Natural killer cell treated with Interleukin-12 subunit alpha and Interleukin-12 subunit beta and Interleukin-15 and Interleukin-18, amount 100 ng/mL, for 72 hours (primary cell): ENCODE measurements around the gene OTULINL. TPM values are rescaled to one million over a fixed set of nuclear protein-coding genes. Genes with fewer than 3 reads are reported as not detected.

ENCODE experiments used
- ATAC-seq, 2 donors: fragments of 150-1000 bp; cut with Tn5 transposase in 1 of 2; sonication (Bioruptor Pico), chemical (Tn5 transposase) in 1 of 2; 2 replicates each; pipeline ENCODE4 v1.10.0; 2021
- DNase-seq: peaks from one replicate; pipeline ENCODE4 v3.0.0; 2022; ENCODE audit warnings: low spot score
- H3K27ac Mint-ChIP-seq, 2 donors: 1 replicate in 1 of 2; 2 replicates in 1 of 2; pipeline ENCODE4 v1.8.0; 2022; ENCODE audit warnings: mixed read lengths in 2 of 2, mild to moderate bottlenecking in 1 of 2, moderate library complexity in 1 of 2
- H3K27me3 Mint-ChIP-seq, 2 donors: 1 replicate in 1 of 2; 2 replicates in 1 of 2; pipeline ENCODE4 v1.8.0; 2022; ENCODE audit warnings: mixed read lengths in 2 of 2
- H3K36me3 Mint-ChIP-seq: one replicate; pipeline ENCODE4 v1.8.0; 2022; ENCODE audit warnings: mixed read lengths
- H3K4me1 Mint-ChIP-seq, 2 donors: 1 replicate in 1 of 2; 2 replicates in 1 of 2; pipeline ENCODE4 v1.8.0; 2022; ENCODE audit warnings: low read depth in 2 of 2, mixed read lengths in 2 of 2, mild to moderate bottlenecking in 1 of 2
- H3K4me3 Mint-ChIP-seq: one replicate; pipeline ENCODE4 v1.8.0; 2022; ENCODE audit warnings: mixed read lengths
- H3K9me3 Mint-ChIP-seq: 2 replicates; pipeline ENCODE4 v1.8.0; 2022; ENCODE audit warnings: mixed read lengths
- total RNA-seq, 2 donors: library from RNA; stranded (reverse); gene quantifications; one replicate each; pipeline ENCODE4 v1.2.3, GENCODE V29; 2022

OTULINL gene
- total RNA-seq, 2 donors from 2014 or later: 10.7 to 14.6 TPM

GRCh38 chr5:14581891-14582796, 552 bp downstream of the OTULINL start:
- no peaks in the 10 kb centered on the region for H3K36me3 Mint-ChIP-seq
- H3K4me1 Mint-ChIP-seq: peaks cover 20 to 21% of the 10 kb centered on the region in 2 donors
- ATAC-seq: peak; percentile 89 to 90
- DNase-seq: peak; percentile 88
- peaks cover 5 to 8% of the 10 kb centered on the region in 2 donors for H3K27me3 Mint-ChIP-seq
- H3K9me3 Mint-ChIP-seq: no peaks in the 10 kb centered on the region
- peak overlapping the region; percentile 31 to 45 for H3K27ac Mint-ChIP-seq
- peak overlapping the region; percentile 69 for H3K4me3 Mint-ChIP-seq

GRCh38 chr5:14582797-14583137, 1.2 kb downstream of the OTULINL start:
- H3K4me1 Mint-ChIP-seq: peaks cover 24 to 25% of the 10 kb centered on the region in 2 donors
- H3K4me3 Mint-ChIP-seq: peak overlapping the region; percentile 69
- H3K27me3 Mint-ChIP-seq: peaks cover 5 to 8% of the 10 kb centered on the region in 2 donors
- H3K27ac Mint-ChIP-seq: peak overlapping the region; percentile 31 to 45
- no peak for ATAC-seq
- no peaks in the 10 kb centered on the region for H3K9me3 Mint-ChIP-seq
- no peaks in the 10 kb centered on the region for H3K36me3 Mint-ChIP-seq
- no peak for DNase-seq

- H3K9me3 Mint-ChIP-seq: no peaks in the 10 kb centered on the region
- no peak overlapping the region for H3K4me3 Mint-ChIP-seq
- H3K36me3 Mint-ChIP-seq: no peaks in the 10 kb centered on the region
- no peak overlapping the region for H3K27ac Mint-ChIP-seq
- no peak for DNase-seq
- peaks cover 4 to 5% of the 10 kb centered on the region in 2 donors for H3K27me3 Mint-ChIP-seq
- ATAC-seq: no peak
- peaks cover 41 to 42% of the 10 kb centered on the region in 2 donors for H3K4me1 Mint-ChIP-seq
These were observed 3.3 kb downstream of the OTULINL start for GRCh38 chr5:14584848-14585247.

GRCh38 chr5:14587150-14587549, 5.6 kb downstream of the OTULINL start:
- no peaks in the 10 kb centered on the region for H3K9me3 Mint-ChIP-seq
- no peak for DNase-seq
- H3K4me3 Mint-ChIP-seq: no peak overlapping the region
- no peak for ATAC-seq
- no peaks in the 10 kb centered on the region for H3K27me3 Mint-ChIP-seq
- no peaks in the 10 kb centered on the region for H3K36me3 Mint-ChIP-seq
- peak overlapping the region; percentile 21 to 42 for H3K27ac Mint-ChIP-seq
- H3K4me1 Mint-ChIP-seq: peaks cover 51 to 53% of the 10 kb centered on the region in 2 donors

- Mint-ChIP-seq H3K9me3 (no peaks in the 10 kb centered on the region), H3K4me1 (peaks cover 59 to 61% of the 10 kb centered on the region in 2 donors), H3K4me3 (no peak overlapping the region), H3K27me3 (no peaks in the 10 kb centered on the region), H3K36me3 (no peaks in the 10 kb centered on the region), H3K27ac (peak overlapping the region in 1 of 2 donors; percentile 38)
- ATAC-seq (no peak), DNase-seq (no peak)
These were observed 6.6 kb downstream of the OTULINL start for GRCh38 chr5:14588145-14588544.

DNA sequence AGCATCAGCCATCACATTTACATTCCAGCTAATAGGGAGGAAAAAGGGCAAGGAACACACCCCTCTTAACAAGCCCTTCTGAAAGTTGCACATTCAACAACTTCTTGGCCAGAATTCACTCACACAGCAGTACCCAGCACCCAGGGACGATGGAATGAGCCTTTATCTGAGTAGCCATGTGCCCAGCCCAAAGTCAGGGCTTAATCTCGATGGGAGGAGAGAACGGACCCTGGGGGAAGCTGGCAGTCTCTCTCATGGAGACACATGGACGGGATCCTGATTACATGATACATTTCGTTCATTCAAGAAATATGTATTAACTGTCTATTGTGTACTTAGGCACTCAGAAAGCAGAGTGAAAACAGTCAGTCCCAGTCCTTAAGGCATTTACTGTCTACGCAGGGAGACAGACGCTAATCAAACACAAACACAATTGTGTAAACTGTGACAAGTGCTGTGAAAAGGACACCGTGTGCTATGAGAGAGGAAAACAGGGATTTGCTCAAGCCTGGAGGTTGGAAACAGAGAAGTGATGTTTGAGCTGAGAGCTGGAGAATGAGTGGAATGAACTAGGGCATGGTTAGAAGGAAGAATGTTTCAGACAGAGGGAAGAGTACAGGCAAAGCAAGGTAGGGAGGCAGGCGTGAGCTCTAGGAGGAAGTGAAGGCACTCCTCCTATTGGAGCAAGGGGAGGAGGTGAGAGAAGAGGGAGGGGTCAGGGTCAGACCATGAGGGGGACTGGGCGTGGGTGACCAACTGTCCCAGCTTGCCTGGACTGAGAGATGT, 7.4 kb downstream of the OTULINL start:
- Mint-ChIP-seq H3K4me3 (peak overlapping the region; percentile 1), H3K27ac (peak overlapping the region in 1 of 2 donors; percentile 9), H3K9me3 (no peaks in the 10 kb centered on the region), H3K4me1 (peaks cover 65 to 69% of the 10 kb centered on the region in 2 donors), H3K36me3 (no peaks in the 10 kb centered on the region), H3K27me3 (no peaks in the 10 kb centered on the region)
- DNase-seq (no peak), ATAC-seq (peak in 1 of 2 donors; percentile 53)

- no peaks in the 10 kb centered on the region for H3K36me3 Mint-ChIP-seq
- peaks cover 74 to 82% of the 10 kb centered on the region in 2 donors for H3K4me1 Mint-ChIP-seq
- no peaks in the 10 kb centered on the region for H3K9me3 Mint-ChIP-seq
- peak overlapping the region; percentile 16 to 58 for H3K27ac Mint-ChIP-seq
- H3K27me3 Mint-ChIP-seq: no peaks in the 10 kb centered on the region
- no peak for DNase-seq
- no peak for ATAC-seq
- H3K4me3 Mint-ChIP-seq: no peak overlapping the region
These were observed 9.4 kb downstream of the OTULINL start for GRCh38 chr5:14590949-14591348.

DNA sequence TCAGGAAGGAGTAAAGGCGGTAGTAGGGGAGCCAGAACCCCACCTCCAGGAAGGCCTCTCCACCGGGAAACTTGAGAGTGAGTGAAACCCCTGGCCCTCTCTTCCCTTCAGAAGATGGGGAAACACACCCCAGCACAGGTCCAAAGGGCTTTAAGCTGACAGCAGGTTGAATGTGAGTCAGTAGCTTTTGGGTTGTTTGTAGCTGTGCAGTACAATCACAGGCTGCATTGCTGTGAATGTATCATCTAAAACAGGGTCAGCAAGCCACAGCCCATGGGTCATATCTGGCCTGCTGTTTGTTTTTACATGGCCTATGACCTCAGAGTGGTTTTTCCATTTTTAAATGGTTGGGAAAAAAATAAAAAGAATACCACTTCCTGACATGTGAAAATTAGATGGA, 10.0 kb downstream of the OTULINL start:
- ATAC-seq (no peak), DNase-seq (no peak)
- Mint-ChIP-seq H3K4me3 (no peak overlapping the region), H3K27ac (peak overlapping the region in 1 of 2 donors; percentile 91), H3K4me1 (peaks cover 77 to 85% of the 10 kb centered on the region in 2 donors), H3K36me3 (no peaks in the 10 kb centered on the region), H3K9me3 (no peaks in the 10 kb centered on the region), H3K27me3 (no peaks in the 10 kb centered on the region)

DNA sequence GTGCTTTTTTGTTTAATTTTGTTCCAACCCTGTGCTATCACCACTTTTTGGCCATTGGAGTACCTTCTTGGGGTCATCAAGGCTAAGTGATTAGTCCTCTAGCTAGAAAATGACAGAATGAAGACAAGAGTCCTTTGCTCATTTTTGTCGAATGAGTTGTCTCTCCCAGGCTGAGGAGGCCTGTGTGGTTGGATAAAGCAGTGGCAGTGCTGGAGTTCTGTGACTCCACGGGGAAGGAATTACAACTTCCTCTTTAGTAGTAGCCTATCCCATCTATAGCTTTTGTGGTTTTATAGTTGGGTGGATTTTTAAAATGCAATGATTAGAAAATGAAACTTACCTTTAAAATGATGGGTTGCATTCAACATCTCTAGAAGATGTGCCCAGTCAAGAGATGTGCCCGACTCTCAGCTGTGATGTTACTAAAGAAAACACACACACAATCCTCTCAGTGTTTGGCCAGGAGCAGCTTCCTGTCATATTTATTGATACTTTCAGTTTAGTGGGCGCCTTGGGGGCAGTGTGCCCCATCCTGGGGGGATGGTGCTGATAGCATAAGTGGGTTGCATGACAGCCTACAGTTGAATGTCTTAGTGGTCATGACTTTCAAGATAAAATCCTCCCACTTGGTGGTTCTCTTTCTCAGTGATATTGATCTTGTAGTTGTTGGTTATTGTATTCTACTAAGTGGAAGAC, 11.9 kb downstream of the OTULINL start:
- ATAC-seq: peak; percentile 58 to 72
- Mint-ChIP-seq H3K9me3 (no peaks in the 10 kb centered on the region), H3K27ac (peak overlapping the region; percentile 91 to 93), H3K4me3 (peak overlapping the region; percentile 88), H3K27me3 (no peaks in the 10 kb centered on the region), H3K4me1 (peaks cover 78 to 87% of the 10 kb centered on the region in 2 donors), H3K36me3 (no peaks in the 10 kb centered on the region)
- no peak for DNase-seq

- Mint-ChIP-seq H3K36me3 (no peaks in the 10 kb centered on the region), H3K9me3 (no peaks in the 10 kb centered on the region), H3K4me1 (peaks cover 69 to 79% of the 10 kb centered on the region in 2 donors), H3K27ac (peak overlapping the region; percentile 91 to 93), H3K4me3 (peak overlapping the region; percentile 88), H3K27me3 (no peaks in the 10 kb centered on the region)
- ATAC-seq (peak in 1 of 2 donors; percentile 46), DNase-seq (no peak)
These were observed 12.9 kb downstream of the OTULINL start for GRCh38 chr5:14594378-14595074.

DNA sequence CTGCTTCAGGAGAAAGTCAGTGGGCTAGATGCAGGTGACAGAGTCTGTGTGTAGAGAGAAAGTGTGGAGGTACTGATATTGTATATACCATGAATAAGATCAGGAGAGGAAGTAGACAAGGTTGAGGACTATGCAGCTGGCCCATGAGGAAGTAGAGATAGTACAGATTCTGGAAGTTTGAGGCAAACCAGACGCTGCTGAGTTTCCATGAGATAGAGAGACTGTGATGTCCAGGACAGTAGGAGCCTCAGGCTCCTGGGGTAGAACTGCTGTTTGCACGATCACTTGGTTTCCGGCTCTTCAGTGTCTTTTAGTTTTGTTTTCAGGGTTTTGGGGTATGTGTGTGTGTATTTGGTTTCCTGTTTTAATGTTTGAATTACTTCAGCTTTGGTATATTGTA, 13.6 kb downstream of the OTULINL start:
- no peaks in the 10 kb centered on the region for H3K27me3 Mint-ChIP-seq
- peaks cover 4% of the 10 kb centered on the region for H3K36me3 Mint-ChIP-seq
- no peaks in the 10 kb centered on the region for H3K9me3 Mint-ChIP-seq
- peaks cover 71 to 82% of the 10 kb centered on the region in 2 donors for H3K4me1 Mint-ChIP-seq
- H3K27ac Mint-ChIP-seq: peak overlapping the region; percentile 91 to 93
- ATAC-seq: peak; percentile 75 to 78
- H3K4me3 Mint-ChIP-seq: peak overlapping the region; percentile 88
- no peak for DNase-seq

DNA sequence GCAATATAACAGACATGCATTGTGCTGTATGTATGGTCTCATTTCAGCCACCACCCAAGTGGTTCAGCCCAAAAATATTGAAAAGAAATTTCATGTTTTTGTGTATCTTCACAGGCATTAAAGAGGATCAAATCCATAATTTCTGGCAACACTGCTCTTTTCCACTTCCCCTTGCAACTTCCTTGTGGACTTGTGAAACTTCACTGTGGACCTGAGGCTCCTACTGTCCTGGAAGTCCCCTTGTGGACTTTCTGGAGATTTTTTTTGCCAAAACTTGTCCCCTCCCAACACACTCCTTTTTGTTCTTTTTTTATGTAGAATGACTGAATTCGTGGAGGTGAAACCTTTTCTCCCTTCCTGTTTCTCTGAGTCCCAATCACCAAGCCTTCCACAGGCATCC, 14.3 kb downstream of the OTULINL start:
- peak overlapping the region; percentile 91 to 93 for H3K27ac Mint-ChIP-seq
- DNase-seq (no peak), ATAC-seq (peak in 1 of 2 donors; percentile 11)
- peaks cover 6% of the 10 kb centered on the region for H3K36me3 Mint-ChIP-seq
- no peaks in the 10 kb centered on the region for H3K9me3 Mint-ChIP-seq
- peak overlapping the region; percentile 88 for H3K4me3 Mint-ChIP-seq
- no peaks in the 10 kb centered on the region for H3K27me3 Mint-ChIP-seq
- H3K4me1 Mint-ChIP-seq: peaks cover 68 to 78% of the 10 kb centered on the region in 2 donors

- Mint-ChIP-seq H3K4me1 (peaks cover 64 to 72% of the 10 kb centered on the region in 2 donors), H3K4me3 (no peak overlapping the region), H3K27ac (peak overlapping the region; percentile 91 to 93), H3K9me3 (no peaks in the 10 kb centered on the region), H3K36me3 (peaks cover 6% of the 10 kb centered on the region), H3K27me3 (no peaks in the 10 kb centered on the region)
- DNase-seq: no peak
- no peak for ATAC-seq
These were observed 15.5 kb downstream of the OTULINL start for GRCh38 chr5:14597080-14597479.
